GM10248 (cell line): Measurements from ENCODE around the gene ONECUT3.

ENCODE experiments used
- CTCF ChIA-PET: fragments of 300-600 bp; sonication (Branson Sonifier 250); formaldehyde crosslinking; extraction: SDS; loops from one replicate; lab custom pipeline; 2021; ENCODE audit warnings: antibody characterized with exemption; lab: Yijun Ruan, JAX
- POLR2A ChIA-PET: fragments of 350-650 bp; sonication (Branson Sonifier 250); formaldehyde crosslinking; extraction: SDS; loops from one replicate; lab custom pipeline; 2020; ENCODE audit warnings: antibody characterized with exemption; lab: Yijun Ruan, JAX
- DNase-seq: peaks from one replicate; pipeline ENCODE4 v3.0.0; 2012; ENCODE audit errors: extremely low spot score
- TF ChIP-seq, protein P1 (sequence below): IDR thresholded peaks from 2 replicates; pipeline ENCODE4 v1.5.1; 2012; ENCODE audit warnings: mild to moderate bottlenecking, low read depth; ENCODE audit errors: extremely low read depth, missing control alignments, control extremely low read depth

ONECUT3 gene

GRCh38 chr19:1768918-1769644 lies 15.8 kb downstream of the ONECUT3 start:
- CTCF ChIA-PET: interaction anchor here (0.8 to 3.6 kb wide), 11 partner anchors 9 to 235 kb away, joined by 3 to 28 read pairs (median 4); no protein-coding TSS in a partner anchor
- no peak for DNase-seq
- POLR2A ChIA-PET: no interaction called here
- TF ChIP-seq, protein P1, sequence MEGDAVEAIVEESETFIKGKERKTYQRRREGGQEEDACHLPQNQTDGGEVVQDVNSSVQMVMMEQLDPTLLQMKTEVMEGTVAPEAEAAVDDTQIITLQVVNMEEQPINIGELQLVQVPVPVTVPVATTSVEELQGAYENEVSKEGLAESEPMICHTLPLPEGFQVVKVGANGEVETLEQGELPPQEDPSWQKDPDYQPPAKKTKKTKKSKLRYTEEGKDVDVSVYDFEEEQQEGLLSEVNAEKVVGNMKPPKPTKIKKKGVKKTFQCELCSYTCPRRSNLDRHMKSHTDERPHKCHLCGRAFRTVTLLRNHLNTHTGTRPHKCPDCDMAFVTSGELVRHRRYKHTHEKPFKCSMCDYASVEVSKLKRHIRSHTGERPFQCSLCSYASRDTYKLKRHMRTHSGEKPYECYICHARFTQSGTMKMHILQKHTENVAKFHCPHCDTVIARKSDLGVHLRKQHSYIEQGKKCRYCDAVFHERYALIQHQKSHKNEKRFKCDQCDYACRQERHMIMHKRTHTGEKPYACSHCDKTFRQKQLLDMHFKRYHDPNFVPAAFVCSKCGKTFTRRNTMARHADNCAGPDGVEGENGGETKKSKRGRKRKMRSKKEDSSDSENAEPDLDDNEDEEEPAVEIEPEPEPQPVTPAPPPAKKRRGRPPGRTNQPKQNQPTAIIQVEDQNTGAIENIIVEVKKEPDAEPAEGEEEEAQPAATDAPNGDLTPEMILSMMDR: no peak

DNA sequence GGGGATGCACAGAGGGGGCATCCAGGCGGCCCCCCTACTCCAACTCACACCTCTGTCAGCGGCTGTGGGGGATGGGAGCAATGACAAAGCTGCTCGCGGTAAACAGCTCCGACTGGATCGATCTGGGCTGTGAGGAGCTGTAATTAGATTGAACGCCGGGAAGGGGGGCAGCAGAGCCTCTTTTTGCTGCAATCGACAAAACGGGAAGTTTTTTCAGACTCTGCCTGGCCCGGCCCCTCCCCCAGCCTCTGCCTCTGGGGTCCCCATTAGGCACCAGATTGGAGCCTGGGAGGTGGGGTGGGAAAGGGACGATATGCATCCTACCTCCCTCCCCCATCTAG lies 16.3 kb downstream of the ONECUT3 start:
- POLR2A ChIA-PET: no interaction called here
- CTCF ChIA-PET: interaction anchor here (1.4 to 2.5 kb wide), 4 partner anchors 56 to 224 kb away, joined by 4 to 12 read pairs (median 6); no protein-coding TSS in a partner anchor
- TF ChIP-seq, protein P1: no peak
- no peak for DNase-seq

DNA sequence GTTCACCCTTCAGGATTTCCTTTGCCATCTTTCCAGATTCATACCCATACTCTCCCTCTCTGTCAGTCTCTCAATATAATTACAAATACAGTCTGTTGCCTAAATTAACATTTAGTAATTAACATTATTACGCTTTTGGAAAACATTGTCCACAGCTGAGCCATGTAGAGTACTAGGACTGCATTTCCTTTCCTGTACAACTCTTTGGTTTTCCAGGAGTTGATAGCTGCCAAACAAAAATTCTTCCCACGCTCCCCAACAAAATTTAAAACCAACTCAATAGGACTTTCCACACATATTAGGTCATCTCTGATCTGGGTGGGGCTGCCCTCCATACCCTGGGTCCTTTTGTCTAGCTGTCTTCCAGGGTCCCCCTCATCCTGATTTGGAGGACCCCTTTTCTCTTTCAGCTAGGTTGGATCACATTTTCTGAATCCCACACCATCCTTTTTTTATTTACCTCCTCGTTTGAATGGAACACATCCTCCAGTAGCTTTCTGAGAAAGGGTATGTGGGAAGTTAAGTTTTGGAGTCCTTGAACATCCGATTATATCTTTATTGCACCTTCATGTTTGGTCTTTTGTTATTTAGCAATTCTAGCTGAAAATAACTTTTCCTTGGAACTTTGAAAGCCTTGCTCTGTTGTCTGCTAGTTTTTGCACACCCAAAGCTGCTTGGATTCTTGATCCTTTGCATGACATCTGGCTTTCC lies 17.7 kb downstream of the ONECUT3 start:
- DNase-seq: no peak
- CTCF ChIA-PET: interaction anchor here (1.0 to 2.5 kb wide), 9 partner anchors 11 to 225 kb away, joined by 3 to 12 read pairs (median 4); no protein-coding TSS in a partner anchor
- TF ChIP-seq, protein P1: no peak
- POLR2A ChIA-PET: no interaction called here

- TF ChIP-seq, protein P1: no peak
- DNase-seq: no peak
- CTCF ChIA-PET: interaction anchor here (0.6 to 1.3 kb wide), 5 partner anchors 15 to 227 kb away, joined by 3 to 5 read pairs (median 4); no protein-coding TSS in a partner anchor
- POLR2A ChIA-PET: no interaction called here
Measured at GRCh38 chr19:1773184-1773583, 19.9 kb downstream of the ONECUT3 start.

GRCh38 chr19:1774989-1775772 lies 21.9 kb downstream of the ONECUT3 start:
- TF ChIP-seq, protein P1: peak; percentile 40
- CTCF ChIA-PET: no interaction called here
- DNase-seq: no peak
- POLR2A ChIA-PET: no interaction called here

- no peak for DNase-seq
- TF ChIP-seq, protein P1: no peak
- POLR2A ChIA-PET: no interaction called here
- CTCF ChIA-PET: interaction anchor here (0.6 kb wide), 1 partner anchor 10 kb away, joined by 3 read pairs; no protein-coding TSS in a partner anchor
Measured at GRCh38 chr19:1775951-1776605, 22.8 kb downstream of the ONECUT3 start.
